Astrocyte of the cerebellum (primary cell): ENCODE results near the gene IREB2.

Experiments used
- DNase-seq: peaks from one replicate; pipeline ENCODE4 v3.0.0-alpha.2; 2011; ENCODE audit warnings: low read depth
- H3K4me3 ChIP-seq: 2 replicates; pipeline ENCODE4 v1.5.1; 2011; ENCODE audit warnings: mild to moderate bottlenecking, low read depth, low read length, moderate library complexity
- in situ Hi-C: cut with HindIII; loops from 2 replicates; pipeline ENCODE4 v1.10.0; 2017; ENCODE audit warnings: low sequenced_read_pairs
- TF ChIP-seq, protein P1 (sequence below): IDR thresholded peaks from 2 replicates; pipeline ENCODE4 v1.5.1; 2012; ENCODE audit warnings: low read length, low read depth, moderate library complexity, mild to moderate bottlenecking; ENCODE audit errors: missing control alignments

IREB2 gene

DNA sequence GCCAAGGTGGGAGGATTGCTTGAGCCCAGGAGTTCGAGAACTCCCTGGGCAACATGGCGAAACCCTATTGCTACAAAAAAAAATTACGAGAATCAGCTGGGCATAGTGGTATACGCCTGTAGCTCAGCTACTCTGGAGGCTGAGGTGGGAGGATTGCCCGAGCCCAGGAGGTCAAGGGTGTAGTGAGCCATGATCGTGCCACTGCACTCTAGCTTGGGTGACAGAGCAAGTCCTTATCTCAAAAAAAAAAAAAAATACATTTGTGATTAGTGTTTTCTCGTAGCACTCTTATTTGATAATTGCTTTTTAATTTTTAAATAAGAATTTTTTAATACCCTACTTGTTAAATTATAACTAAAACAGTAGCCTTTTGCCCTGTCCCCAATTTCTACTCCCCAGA, 18.4 kb downstream of the IREB2 start:
- in situ Hi-C loops = no loop called here
- TF ChIP-seq, protein P1, sequence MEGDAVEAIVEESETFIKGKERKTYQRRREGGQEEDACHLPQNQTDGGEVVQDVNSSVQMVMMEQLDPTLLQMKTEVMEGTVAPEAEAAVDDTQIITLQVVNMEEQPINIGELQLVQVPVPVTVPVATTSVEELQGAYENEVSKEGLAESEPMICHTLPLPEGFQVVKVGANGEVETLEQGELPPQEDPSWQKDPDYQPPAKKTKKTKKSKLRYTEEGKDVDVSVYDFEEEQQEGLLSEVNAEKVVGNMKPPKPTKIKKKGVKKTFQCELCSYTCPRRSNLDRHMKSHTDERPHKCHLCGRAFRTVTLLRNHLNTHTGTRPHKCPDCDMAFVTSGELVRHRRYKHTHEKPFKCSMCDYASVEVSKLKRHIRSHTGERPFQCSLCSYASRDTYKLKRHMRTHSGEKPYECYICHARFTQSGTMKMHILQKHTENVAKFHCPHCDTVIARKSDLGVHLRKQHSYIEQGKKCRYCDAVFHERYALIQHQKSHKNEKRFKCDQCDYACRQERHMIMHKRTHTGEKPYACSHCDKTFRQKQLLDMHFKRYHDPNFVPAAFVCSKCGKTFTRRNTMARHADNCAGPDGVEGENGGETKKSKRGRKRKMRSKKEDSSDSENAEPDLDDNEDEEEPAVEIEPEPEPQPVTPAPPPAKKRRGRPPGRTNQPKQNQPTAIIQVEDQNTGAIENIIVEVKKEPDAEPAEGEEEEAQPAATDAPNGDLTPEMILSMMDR = no peak
- DNase-seq = no peak
- H3K4me3 ChIP-seq = no peak overlapping the region

DNA sequence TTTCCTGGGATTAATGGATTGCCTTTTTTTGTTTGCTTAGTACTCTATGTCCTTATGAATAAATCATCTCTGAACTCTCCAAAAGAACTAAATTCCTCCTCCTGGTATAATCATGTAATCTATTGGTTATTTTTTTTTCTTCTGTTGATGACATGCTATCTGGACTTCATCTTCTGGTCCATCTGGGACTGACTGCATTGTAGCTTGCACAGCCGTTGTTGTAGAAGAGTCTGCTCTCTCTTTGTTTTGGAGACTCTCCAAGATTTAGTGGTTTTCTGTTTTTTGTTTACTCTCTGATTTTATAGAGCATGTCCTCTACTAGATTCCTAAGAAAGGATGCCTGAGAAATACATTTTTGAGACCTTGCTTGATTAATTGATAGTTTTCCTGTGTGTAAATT, 19.1 kb downstream of the IREB2 start:
- no peak overlapping the region for H3K4me3 ChIP-seq
- TF ChIP-seq, protein P1 = no peak
- in situ Hi-C loops = no loop called here
- DNase-seq = peak; percentile 62

DNA sequence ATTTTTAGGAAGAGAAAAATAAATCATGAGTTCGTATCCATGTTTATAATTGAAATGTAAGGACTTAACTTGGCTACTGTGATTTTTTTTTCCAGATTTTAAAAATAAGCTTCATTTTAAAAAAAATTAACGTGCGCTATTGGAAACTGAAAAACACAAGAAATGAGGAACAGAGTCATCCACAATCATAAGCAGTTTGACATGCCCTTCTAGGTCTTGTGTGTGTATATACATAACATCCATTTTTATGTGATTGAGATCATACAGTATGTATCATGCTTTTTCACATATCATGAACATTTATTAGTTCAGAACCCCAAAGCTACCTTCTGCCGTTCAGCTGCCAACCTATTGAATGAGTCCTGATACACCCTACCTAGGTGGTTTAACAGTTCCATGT, 22.7 kb downstream of the IREB2 start:
- no peak overlapping the region for H3K4me3 ChIP-seq
- TF ChIP-seq, protein P1 = no peak
- no peak for DNase-seq
- in situ Hi-C loops = no loop called here

DNA sequence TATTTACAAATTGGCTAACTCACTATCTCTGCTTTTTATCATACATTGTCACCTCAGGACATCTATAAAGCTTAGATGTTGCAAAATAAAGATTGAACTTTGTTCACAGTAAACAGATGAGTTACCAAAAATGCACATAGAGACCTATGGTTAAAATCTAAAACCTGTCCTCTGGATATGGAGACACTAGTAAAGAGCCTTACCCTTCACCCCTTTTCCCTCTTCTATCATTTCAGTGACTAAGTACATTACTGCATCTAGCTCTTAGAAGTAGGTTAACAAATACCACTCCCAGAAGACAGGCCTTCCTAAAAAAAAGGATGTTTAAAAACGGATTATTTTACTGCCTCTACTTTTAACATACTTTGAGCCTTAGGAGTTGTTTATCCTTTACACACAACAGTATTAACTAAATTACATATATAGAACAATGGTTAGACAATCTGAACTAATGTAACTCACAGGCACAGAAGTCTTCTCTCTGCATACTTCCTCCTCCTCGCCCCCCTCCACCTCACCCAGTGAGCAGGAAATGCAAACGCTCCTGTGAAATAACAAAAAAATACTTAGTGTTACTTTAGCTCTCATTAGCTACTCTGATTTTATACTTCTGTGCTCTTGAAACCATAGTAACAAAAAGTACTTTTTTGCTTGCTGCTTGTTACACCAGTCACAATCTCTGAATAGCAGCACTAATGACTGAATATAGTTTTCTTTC, 23.3 kb downstream of the IREB2 start:
- DNase-seq = no peak
- no peak overlapping the region for H3K4me3 ChIP-seq
- TF ChIP-seq, protein P1 = no peak
- in situ Hi-C loops = no loop called here

DNA sequence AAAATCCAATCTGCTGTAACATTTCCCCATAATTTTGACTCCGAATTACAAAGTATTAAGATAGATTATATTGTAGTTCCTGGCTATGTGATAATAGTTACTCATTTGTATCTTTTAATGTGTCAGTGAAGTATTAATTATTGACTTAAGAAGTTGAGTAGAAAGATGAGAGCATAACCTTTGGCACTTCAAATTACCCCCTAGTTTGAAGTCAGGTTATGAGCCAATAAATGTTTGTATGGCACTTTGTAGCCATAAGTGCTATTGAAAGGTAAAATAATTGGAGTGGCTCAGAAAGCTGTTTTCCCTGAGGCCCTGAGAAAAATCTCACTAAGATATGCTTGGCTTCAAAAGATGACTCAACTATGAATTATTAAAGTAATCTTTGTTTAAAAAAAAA, 31.0 kb downstream of the IREB2 start:
- in situ Hi-C loops = no loop called here
- TF ChIP-seq, protein P1 = no peak
- DNase-seq = no peak
- no peak overlapping the region for H3K4me3 ChIP-seq

DNA sequence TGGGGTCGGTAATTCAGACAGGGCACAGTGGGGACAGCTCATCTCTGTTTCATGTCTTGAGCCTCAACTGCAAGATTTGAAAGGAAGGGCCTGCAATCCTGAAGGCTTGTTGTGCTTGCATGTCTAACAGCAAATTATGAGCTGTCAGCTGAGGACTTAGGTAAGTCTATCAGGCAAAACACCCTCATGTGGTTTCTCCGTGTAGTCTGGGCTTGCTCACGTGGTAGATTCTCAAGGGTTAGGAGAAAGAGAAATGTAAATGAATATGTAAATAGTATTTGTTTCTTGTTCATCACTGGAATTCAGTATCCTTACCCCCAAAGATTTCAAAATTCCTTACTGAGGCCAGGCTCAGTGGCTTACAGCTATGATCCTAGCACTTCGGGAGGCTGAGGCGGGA, 39.3 kb downstream of the IREB2 start:
- H3K4me3 ChIP-seq = no peak overlapping the region
- TF ChIP-seq, protein P1 = no peak
- DNase-seq = no peak
- in situ Hi-C loops = no loop called here
